ENCODE results near the gene DNASE2. TPM values are rescaled to one million over a fixed set of nuclear protein-coding genes. Genes with fewer than 3 reads are reported as not detected.
"Not testable (repeated sequence)": the region's sequence is repeated elsewhere in the genome, so short reads cannot be mapped to it uniquely, and the experiment has no call there.

Gene DNASE2
- total RNA-seq, 2 experiments from 2014 or later = 29.0 to 30.4 TPM

GRCh38 chr19:12899891-12900518 is 18.8 kb upstream of the DNASE2 start:
- Mint-ChIP-seq H3K27me3 (no peaks in the 10 kb centered on the region), H3K9me3 (no peaks in the 10 kb centered on the region), H3K36me3 (peaks cover 15% of the 10 kb centered on the region), H3K4me1 (peaks cover 10% of the 10 kb centered on the region), H3K27ac (peak overlapping the region; percentile 69), H3K4me3 (peak overlapping the region; percentile 42)
- ATAC-seq (ENCODE audit: low read depth) (peak; percentile 76), DNase-seq (no peak)
- POLR2A ChIA-PET = interaction anchor here (1.4 to 2.6 kb wide), 3 partner anchors 9 to 34 kb away, joined by 5 to 10 read pairs (median 5); partner anchors contain the start of genes FARSA and GCDH

- POLR2A ChIA-PET = interaction anchor here (1.8 kb wide), 1 partner anchor 11 kb away, joined by 5 read pairs; no protein-coding TSS in a partner anchor
- no peaks in the 10 kb centered on the region for H3K27me3 Mint-ChIP-seq
- H3K9me3 Mint-ChIP-seq = no peaks in the 10 kb centered on the region
- DNase-seq (no peak), ATAC-seq (ENCODE audit: low read depth) (no peak)
- peaks cover 16% of the 10 kb centered on the region for H3K4me1 Mint-ChIP-seq
- H3K27ac Mint-ChIP-seq = no peak overlapping the region
- H3K4me3 Mint-ChIP-seq = no peak overlapping the region
- peaks cover 21% of the 10 kb centered on the region for H3K36me3 Mint-ChIP-seq
Measured at GRCh38 chr19:12896460-12896859, 15.2 kb upstream of the DNASE2 start.

GRCh38 chr19:12893582-12893981 is 12.3 kb upstream of the DNASE2 start:
- DNase-seq (no peak), ATAC-seq (ENCODE audit: low read depth) (no peak)
- no peaks in the 10 kb centered on the region for H3K27me3 Mint-ChIP-seq
- POLR2A ChIA-PET = no interaction called here
- no peak overlapping the region for H3K4me3 Mint-ChIP-seq
- H3K9me3 Mint-ChIP-seq = no peaks in the 10 kb centered on the region
- H3K4me1 Mint-ChIP-seq = peaks cover 17% of the 10 kb centered on the region
- peaks cover 14% of the 10 kb centered on the region for H3K36me3 Mint-ChIP-seq
- H3K27ac Mint-ChIP-seq = no peak overlapping the region

- ATAC-seq (ENCODE audit: low read depth) (no peak), DNase-seq (no peak)
- Mint-ChIP-seq H3K9me3 (no peaks in the 10 kb centered on the region), H3K36me3 (peaks cover 9% of the 10 kb centered on the region), H3K4me3 (peak overlapping the region; percentile 95), H3K27me3 (peaks cover under 1% of the 10 kb centered on the region), H3K4me1 (peaks cover 19% of the 10 kb centered on the region), H3K27ac (peak overlapping the region; percentile 91)
- POLR2A ChIA-PET = interaction anchor here (1.0 to 3.5 kb wide), 10 partner anchors 8 to 46 kb away, joined by 3 to 28 read pairs (median 10); partner anchors contain the start of genes CALR, DNASE2, FARSA and SYCE2
Measured at GRCh38 chr19:12891553-12892021, 10.3 kb upstream of the DNASE2 start.

GRCh38 chr19:12890787-12891552 is 9.7 kb upstream of the DNASE2 start, which contains the start of gene GCDH:
Gene GCDH, plus strand, starts transcription at chr19:12891160. Its CDS starts 145 bp downstream, at chr19:12891305.
- POLR2A ChIA-PET = interaction anchor here (0.6 to 3.5 kb wide), 15 partner anchors 9 to 1459 kb away, joined by 3 to 28 read pairs (median 5); partner anchors contain the start of genes CALR, DNASE2, FARSA and JUNB
- Mint-ChIP-seq H3K4me3 (peak within 1 kb of the TSS; percentile 95), H3K36me3 (peaks cover 9% of the 10 kb centered on the region), H3K4me1 (peaks cover 22% of the 10 kb centered on the region), H3K27me3 (peaks cover 4% of the 10 kb centered on the region), H3K27ac (peak within 1 kb of the TSS; percentile 91), H3K9me3 (no peaks in the 10 kb centered on the region)
- DNase-seq (peak; percentile 88), ATAC-seq (ENCODE audit: low read depth) (peak; percentile 95)

GRCh38 chr19:12890299-12890786 is 9.1 kb upstream of the DNASE2 start:
- ATAC-seq (ENCODE audit: low read depth); DNase-seq; H3K27me3 Mint-ChIP-seq; H3K36me3 Mint-ChIP-seq; H3K9me3 Mint-ChIP-seq: not testable (repeated sequence)
- H3K27ac Mint-ChIP-seq = peak overlapping the region; percentile 91
- H3K4me1 Mint-ChIP-seq = peaks cover 22% of the 10 kb centered on the region
- POLR2A ChIA-PET = interaction anchor here (0.6 to 3.5 kb wide), 15 partner anchors 9 to 1460 kb away, joined by 3 to 28 read pairs (median 5); partner anchors contain the start of genes CALR, DNASE2, FARSA and JUNB
- peak overlapping the region; percentile 95 for H3K4me3 Mint-ChIP-seq

GRCh38 chr19:12888006-12888603 is 6.9 kb upstream of the DNASE2 start:
- no peak for ATAC-seq (ENCODE audit: low read depth)
- Mint-ChIP-seq H3K4me3 (no peak overlapping the region), H3K36me3 (peaks cover 5% of the 10 kb centered on the region), H3K4me1 (peaks cover 28% of the 10 kb centered on the region), H3K27me3 (peaks cover 4% of the 10 kb centered on the region), H3K9me3 (peaks cover 2% of the 10 kb centered on the region), H3K27ac (peak overlapping the region; percentile 16)
- POLR2A ChIA-PET = interaction anchor here (0.6 to 1.3 kb wide), 2 partner anchors 26 to 45 kb away, joined by 3 read pairs; partner anchors contain the start of gene FARSA
- no peak for DNase-seq

- Mint-ChIP-seq H3K9me3 (peaks cover 2% of the 10 kb centered on the region), H3K4me3 (peak within 1 kb of the TSS; percentile 47), H3K36me3 (peaks cover 5% of the 10 kb centered on the region), H3K4me1 (peaks cover 30% of the 10 kb centered on the region), H3K27ac (peak within 1 kb of the TSS; percentile 16), H3K27me3 (peaks cover 4% of the 10 kb centered on the region)
- DNase-seq = no peak
- POLR2A ChIA-PET = interaction anchor here (0.6 to 1.3 kb wide), 4 partner anchors 11 to 79 kb away, joined by 3 read pairs; partner anchors contain the start of gene FARSA
- no peak for ATAC-seq (ENCODE audit: low read depth)
Measured at GRCh38 chr19:12886969-12887747, 5.9 kb upstream of the DNASE2 start, which contains the start of gene KLF1. Gene KLF1, minus strand, starts transcription at chr19:12887201. Its CDS starts 61 bp downstream, at chr19:12887140.

GRCh38 chr19:12886651-12886968 is 5.4 kb upstream of the DNASE2 start:
- Mint-ChIP-seq H3K9me3 (peaks cover 2% of the 10 kb centered on the region), H3K4me1 (peaks cover 28% of the 10 kb centered on the region), H3K27ac (no peak overlapping the region), H3K27me3 (peaks cover 4% of the 10 kb centered on the region), H3K4me3 (peak overlapping the region; percentile 47), H3K36me3 (peaks cover 5% of the 10 kb centered on the region)
- no peak for ATAC-seq (ENCODE audit: low read depth)
- POLR2A ChIA-PET = interaction anchor here (0.6 to 2.5 kb wide), 6 partner anchors 11 to 230 kb away, joined by 3 to 20 read pairs (median 3); partner anchors contain the start of genes CALR, RAD23A and TRMT1
- no peak for DNase-seq

GRCh38 chr19:12885749-12886650 is 4.8 kb upstream of the DNASE2 start:
- Mint-ChIP-seq H3K4me3 (peak overlapping the region; percentile 47), H3K27me3 (peaks cover 4% of the 10 kb centered on the region), H3K36me3 (peaks cover 3% of the 10 kb centered on the region), H3K4me1 (peaks cover 27% of the 10 kb centered on the region), H3K9me3 (peaks cover 2% of the 10 kb centered on the region), H3K27ac (no peak overlapping the region)
- DNase-seq (no peak), ATAC-seq (ENCODE audit: low read depth) (no peak)
- POLR2A ChIA-PET = interaction anchor here (0.6 to 2.5 kb wide), 18 partner anchors 9 to 231 kb away, joined by 3 to 23 read pairs (median 4); partner anchors contain the start of genes CALR, FARSA, JUNB and RAD23A

Data from activated naive CD8-positive, alpha-beta T cell treated with anti-CD3 and anti-CD28 coated beads, Interleukin-2, amount 10 ng/mL, durations not matched to agents 7 days and 5 days (primary cell).